Osteocyte (in vitro differentiated cells): ENCODE results near the gene DGKD. TPM values are rescaled to one million over a fixed set of nuclear protein-coding genes. Genes with fewer than 3 reads are reported as not detected.

Experiments
- DNase-seq: peaks from one replicate; pipeline ENCODE4 v3.0.0; 2021; ENCODE audit warnings: mixed read lengths; ENCODE audit not compliant: unreplicated experiment; ENCODE audit errors: extremely low spot score
- H3K27ac Mint-ChIP-seq: one replicate; pipeline ENCODE4 v1.8.0; 2021; ENCODE audit warnings: mild to moderate bottlenecking, mixed read lengths; ENCODE audit not compliant: unreplicated experiment
- H3K27me3 Mint-ChIP-seq: one replicate; pipeline ENCODE4 v1.8.0; 2021; ENCODE audit warnings: mixed read lengths; ENCODE audit not compliant: unreplicated experiment
- H3K36me3 Mint-ChIP-seq: one replicate; pipeline ENCODE4 v1.8.0; 2021; ENCODE audit warnings: mixed read lengths; ENCODE audit not compliant: unreplicated experiment
- H3K4me1 Mint-ChIP-seq: one replicate; pipeline ENCODE4 v1.8.0; 2021; ENCODE audit warnings: mixed read lengths; ENCODE audit not compliant: unreplicated experiment
- H3K4me3 Mint-ChIP-seq: one replicate; pipeline ENCODE4 v1.8.0; 2021; ENCODE audit warnings: mild to moderate bottlenecking, moderate library complexity, mixed read lengths; ENCODE audit not compliant: unreplicated experiment
- H3K9me3 Mint-ChIP-seq: one replicate; pipeline ENCODE4 v1.8.0; 2021; ENCODE audit warnings: mixed read lengths; ENCODE audit not compliant: unreplicated experiment
- total RNA-seq: library from RNA; stranded (reverse); gene quantifications from 2 replicates; pipeline ENCODE4 v1.2.1, GENCODE V29; 2021
- TF ChIP-seq, protein P1 (sequence below): fragments of 200-600 bp; sonication (generic); IDR thresholded peaks from 2 replicates; pipeline ENCODE4 v1.5.0; 2021; ENCODE audit warnings: antibody characterized with exemption, mild to moderate bottlenecking, moderate library complexity

DGKD gene
- total RNA-seq, 1 donor from 2014 or later: 70.5 TPM

DNA sequence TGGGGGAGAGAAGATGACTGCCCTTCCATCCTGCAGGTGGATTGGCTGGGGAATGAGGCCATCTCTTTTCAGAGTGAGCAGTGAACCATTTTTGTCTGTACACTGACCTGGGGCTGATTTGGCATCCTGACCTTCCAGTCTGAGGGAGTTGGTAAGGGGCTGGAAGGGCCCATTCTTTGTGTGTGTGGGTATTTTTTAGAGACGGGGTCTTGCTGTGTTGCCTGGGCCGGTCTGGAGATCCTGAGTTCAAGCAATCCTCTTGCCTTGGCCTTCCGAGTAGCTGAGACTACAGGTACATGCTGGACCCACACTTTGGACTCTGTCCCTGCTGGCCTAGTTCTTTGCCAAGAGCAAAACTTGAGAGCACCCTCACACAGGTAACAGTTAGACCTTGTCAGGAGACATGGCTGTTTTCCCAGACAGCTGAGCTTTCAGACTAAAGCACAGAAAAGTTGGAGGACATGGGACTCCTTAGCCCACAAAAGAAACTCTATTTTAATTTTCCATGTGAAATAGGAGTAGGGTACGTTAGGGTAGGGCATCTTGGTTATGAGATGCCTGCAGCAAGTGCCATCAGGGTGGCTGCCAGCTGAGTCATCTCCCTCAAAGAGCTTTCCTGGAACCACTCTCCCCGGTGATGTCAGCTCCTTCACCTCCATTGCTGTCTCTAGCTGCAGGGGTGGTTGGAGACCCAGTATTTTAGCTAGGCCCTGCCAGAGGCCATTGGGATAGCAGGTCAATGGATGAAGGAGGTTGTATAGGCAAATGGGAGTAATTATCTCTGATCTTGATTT is 60.7 kb downstream of the DGKD start:
- peak; percentile 54 for DNase-seq
- peaks cover 18% of the 10 kb centered on the region for H3K36me3 Mint-ChIP-seq
- H3K4me1 Mint-ChIP-seq: peaks cover 73% of the 10 kb centered on the region
- H3K9me3 Mint-ChIP-seq: peaks cover 19% of the 10 kb centered on the region
- H3K27ac Mint-ChIP-seq: peak overlapping the region; percentile 93
- no peaks in the 10 kb centered on the region for H3K27me3 Mint-ChIP-seq
- TF ChIP-seq, protein P1, sequence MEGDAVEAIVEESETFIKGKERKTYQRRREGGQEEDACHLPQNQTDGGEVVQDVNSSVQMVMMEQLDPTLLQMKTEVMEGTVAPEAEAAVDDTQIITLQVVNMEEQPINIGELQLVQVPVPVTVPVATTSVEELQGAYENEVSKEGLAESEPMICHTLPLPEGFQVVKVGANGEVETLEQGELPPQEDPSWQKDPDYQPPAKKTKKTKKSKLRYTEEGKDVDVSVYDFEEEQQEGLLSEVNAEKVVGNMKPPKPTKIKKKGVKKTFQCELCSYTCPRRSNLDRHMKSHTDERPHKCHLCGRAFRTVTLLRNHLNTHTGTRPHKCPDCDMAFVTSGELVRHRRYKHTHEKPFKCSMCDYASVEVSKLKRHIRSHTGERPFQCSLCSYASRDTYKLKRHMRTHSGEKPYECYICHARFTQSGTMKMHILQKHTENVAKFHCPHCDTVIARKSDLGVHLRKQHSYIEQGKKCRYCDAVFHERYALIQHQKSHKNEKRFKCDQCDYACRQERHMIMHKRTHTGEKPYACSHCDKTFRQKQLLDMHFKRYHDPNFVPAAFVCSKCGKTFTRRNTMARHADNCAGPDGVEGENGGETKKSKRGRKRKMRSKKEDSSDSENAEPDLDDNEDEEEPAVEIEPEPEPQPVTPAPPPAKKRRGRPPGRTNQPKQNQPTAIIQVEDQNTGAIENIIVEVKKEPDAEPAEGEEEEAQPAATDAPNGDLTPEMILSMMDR: no peak
- H3K4me3 Mint-ChIP-seq: peak overlapping the region; percentile 46

GRCh38 chr2:233416199-233416598 is 61.9 kb downstream of the DGKD start:
- peak overlapping the region; percentile 93 for H3K27ac Mint-ChIP-seq
- no peak overlapping the region for H3K4me3 Mint-ChIP-seq

DNA sequence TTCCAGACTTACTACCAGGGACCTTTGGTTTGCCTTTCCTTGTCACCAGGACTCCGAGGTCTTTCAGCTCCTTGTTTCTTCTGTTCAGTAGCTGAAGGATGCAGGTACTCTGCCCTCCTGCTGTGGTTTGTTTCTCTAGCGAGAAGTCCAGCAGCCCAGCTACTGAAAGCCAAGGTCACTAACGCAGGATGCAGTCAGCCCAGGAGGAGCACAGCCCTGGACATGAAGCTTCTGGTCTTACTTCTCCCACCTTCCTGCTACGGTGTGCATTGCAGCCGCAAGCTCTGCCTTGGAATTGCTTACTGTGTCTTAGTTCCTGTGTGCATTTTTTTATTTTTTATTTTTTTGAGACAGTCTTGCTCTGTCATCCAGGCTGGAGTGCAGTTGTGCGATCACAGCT is 62.4 kb downstream of the DGKD start:
- H3K27ac Mint-ChIP-seq: peak overlapping the region; percentile 93
- peaks cover 7% of the 10 kb centered on the region for H3K36me3 Mint-ChIP-seq
- TF ChIP-seq, protein P1: no peak
- no peaks in the 10 kb centered on the region for H3K27me3 Mint-ChIP-seq
- peak; percentile 19 for DNase-seq
- H3K4me1 Mint-ChIP-seq: peaks cover 86% of the 10 kb centered on the region
- peaks cover 8% of the 10 kb centered on the region for H3K9me3 Mint-ChIP-seq
- no peak overlapping the region for H3K4me3 Mint-ChIP-seq

More at GRCh38 chr2:233416199-233416598, 61.9 kb downstream of the DGKD start:
- DNase-seq: no peak
- H3K4me1 Mint-ChIP-seq: peaks cover 81% of the 10 kb centered on the region
- H3K9me3 Mint-ChIP-seq: peaks cover 13% of the 10 kb centered on the region
- no peaks in the 10 kb centered on the region for H3K27me3 Mint-ChIP-seq
- H3K36me3 Mint-ChIP-seq: peaks cover 12% of the 10 kb centered on the region
- TF ChIP-seq, protein P1: no peak

- Mint-ChIP-seq H3K9me3 (peaks cover 3% of the 10 kb centered on the region), H3K27ac (no peak overlapping the region), H3K4me3 (no peak overlapping the region), H3K27me3 (no peaks in the 10 kb centered on the region), H3K36me3 (peaks cover 4% of the 10 kb centered on the region), H3K4me1 (peaks cover 92% of the 10 kb centered on the region)
- TF ChIP-seq, protein P1: no peak
- no peak for DNase-seq
Observed at GRCh38 chr2:233417282-233417681, 63.0 kb downstream of the DGKD start.

- Mint-ChIP-seq H3K27ac (peak overlapping the region; percentile 92), H3K4me1 (peaks cover 89% of the 10 kb centered on the region), H3K9me3 (no peaks in the 10 kb centered on the region), H3K36me3 (peaks cover 2% of the 10 kb centered on the region), H3K4me3 (no peak overlapping the region), H3K27me3 (no peaks in the 10 kb centered on the region)
- TF ChIP-seq, protein P1: no peak
- peak; percentile 57 for DNase-seq
Observed at GRCh38 chr2:233418052-233418760, 63.9 kb downstream of the DGKD start.
